ENCODE data around the gene TMEM81. TPM values are rescaled to one million over a fixed set of nuclear protein-coding genes. Genes with fewer than 3 reads are reported as not detected.
A peak's percentile ranks its signal among the peaks of the same experiment; 100 is the strongest.

TMEM81 gene
- total RNA-seq, 1 donor from 2014 or later, result 5.4 TPM

DNA sequence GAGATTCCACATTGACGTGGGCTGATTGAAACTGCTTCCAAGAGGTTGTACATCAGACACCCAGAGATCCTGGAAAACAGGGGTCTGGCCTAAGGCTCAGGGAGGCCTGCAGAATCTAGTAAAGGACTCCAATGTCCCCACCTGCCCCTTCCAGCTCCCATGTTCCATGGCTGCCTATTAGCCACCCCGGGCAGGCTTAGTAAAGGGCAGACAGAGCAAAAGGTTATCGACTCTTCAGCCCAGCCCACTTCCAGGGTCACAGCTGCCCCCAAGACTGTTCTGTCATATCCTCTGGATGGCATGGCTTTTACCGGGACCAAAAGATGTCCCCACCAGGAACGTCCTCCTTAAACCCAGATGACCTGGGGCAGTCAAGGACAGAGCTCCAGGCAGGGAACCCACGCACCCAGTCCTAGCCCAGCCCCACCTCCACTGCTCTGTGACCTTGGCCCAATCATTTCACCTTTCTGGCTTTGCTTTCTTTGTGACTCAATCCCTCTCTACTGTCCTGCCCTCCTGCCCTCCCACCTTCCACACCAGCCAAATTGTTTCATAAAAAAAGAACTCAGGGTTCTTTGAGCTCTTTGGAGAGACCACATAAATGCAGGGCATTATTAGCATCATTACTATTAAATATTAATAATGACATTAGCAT, 46.0 kb downstream of the TMEM81 start:
- Mint-ChIP-seq H3K4me3 (no peak overlapping the region), H3K36me3 (ENCODE audit: low read depth) (no peaks in the 10 kb centered on the region), H3K9me3 (no peaks in the 10 kb centered on the region), H3K27me3 (ENCODE audit: low read depth) (peaks cover 37% of the 10 kb centered on the region), H3K27ac (ENCODE audit: unreplicated experiment) (peak overlapping the region; percentile 28), H3K4me1 (no peaks in the 10 kb centered on the region)
- TF ChIP-seq, protein P1, sequence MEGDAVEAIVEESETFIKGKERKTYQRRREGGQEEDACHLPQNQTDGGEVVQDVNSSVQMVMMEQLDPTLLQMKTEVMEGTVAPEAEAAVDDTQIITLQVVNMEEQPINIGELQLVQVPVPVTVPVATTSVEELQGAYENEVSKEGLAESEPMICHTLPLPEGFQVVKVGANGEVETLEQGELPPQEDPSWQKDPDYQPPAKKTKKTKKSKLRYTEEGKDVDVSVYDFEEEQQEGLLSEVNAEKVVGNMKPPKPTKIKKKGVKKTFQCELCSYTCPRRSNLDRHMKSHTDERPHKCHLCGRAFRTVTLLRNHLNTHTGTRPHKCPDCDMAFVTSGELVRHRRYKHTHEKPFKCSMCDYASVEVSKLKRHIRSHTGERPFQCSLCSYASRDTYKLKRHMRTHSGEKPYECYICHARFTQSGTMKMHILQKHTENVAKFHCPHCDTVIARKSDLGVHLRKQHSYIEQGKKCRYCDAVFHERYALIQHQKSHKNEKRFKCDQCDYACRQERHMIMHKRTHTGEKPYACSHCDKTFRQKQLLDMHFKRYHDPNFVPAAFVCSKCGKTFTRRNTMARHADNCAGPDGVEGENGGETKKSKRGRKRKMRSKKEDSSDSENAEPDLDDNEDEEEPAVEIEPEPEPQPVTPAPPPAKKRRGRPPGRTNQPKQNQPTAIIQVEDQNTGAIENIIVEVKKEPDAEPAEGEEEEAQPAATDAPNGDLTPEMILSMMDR (conservative IDR thresholded peaks at IDR 0.05), result no peak
- DNase-seq (ENCODE audit: low read depth, low spot score), result no peak

DNA sequence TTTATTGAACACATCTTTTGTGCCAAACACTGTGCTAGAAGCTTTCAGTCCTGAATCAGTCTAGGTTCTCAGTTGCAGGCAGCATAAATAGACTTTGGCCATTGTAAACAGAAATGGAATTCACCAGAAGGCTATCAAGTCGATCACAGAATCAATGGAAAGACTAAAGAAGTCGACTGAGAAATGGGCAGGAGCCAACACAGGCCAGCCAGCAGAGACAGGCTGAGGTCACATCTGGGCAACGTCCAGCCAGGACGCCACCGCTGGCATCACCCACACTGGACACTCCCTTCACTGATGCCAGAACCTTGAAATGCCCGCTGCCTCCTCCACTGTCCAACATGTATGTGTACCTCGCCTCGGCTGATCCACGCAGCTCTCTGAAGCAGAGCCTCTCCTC, 46.7 kb downstream of the TMEM81 start:
- H3K27me3 Mint-ChIP-seq (ENCODE audit: low read depth), result peaks cover 33% of the 10 kb centered on the region
- no peaks in the 10 kb centered on the region for H3K4me1 Mint-ChIP-seq
- TF ChIP-seq, protein P1 (conservative IDR thresholded peaks at IDR 0.05), result no peak
- no peaks in the 10 kb centered on the region for H3K9me3 Mint-ChIP-seq
- no peak for DNase-seq (ENCODE audit: low read depth, low spot score)
- H3K27ac Mint-ChIP-seq (ENCODE audit: unreplicated experiment), result no peak overlapping the region
- no peaks in the 10 kb centered on the region for H3K36me3 Mint-ChIP-seq (ENCODE audit: low read depth)
- H3K4me3 Mint-ChIP-seq, result no peak overlapping the region

Other genes with a start within 250 kb of the TMEM81 start
- 11.1 and 12.9 TPM in 2 replicates for gene NFASC, start 213.6 kb downstream of the TMEM81 start, total RNA-seq
- gene CNTN2, start 41.2 kb downstream of the TMEM81 start, total RNA-seq, result 24.9 and 26.3 TPM in 2 replicates
- gene RBBP5, start 37.5 kb upstream of the TMEM81 start, total RNA-seq, result 22.8 and 24.1 TPM in 2 replicates
- 14.8 and 17.0 TPM in 2 replicates for gene DSTYK, start 127.2 kb upstream of the TMEM81 start, total RNA-seq
- 14.9 and 16.1 TPM in 2 replicates for gene TMCC2, start 143.5 kb upstream of the TMEM81 start, total RNA-seq
- 14.7 and 15.4 TPM in 2 replicates for gene NUAK2, start 237.3 kb upstream of the TMEM81 start, total RNA-seq

Data from neural crest cell (in vitro differentiated cells).